GM10248 (cell line): Measurements from ENCODE around the gene GNB1L.

Source experiments
- CTCF ChIA-PET: fragments of 300-600 bp; sonication (Branson Sonifier 250); formaldehyde crosslinking; extraction: SDS; loops from one replicate; lab custom pipeline; 2021; ENCODE audit warnings: antibody characterized with exemption; lab: Yijun Ruan, JAX
- POLR2A ChIA-PET: fragments of 350-650 bp; sonication (Branson Sonifier 250); formaldehyde crosslinking; extraction: SDS; loops from one replicate; lab custom pipeline; 2020; ENCODE audit warnings: antibody characterized with exemption; lab: Yijun Ruan, JAX
- DNase-seq: peaks from one replicate; pipeline ENCODE4 v3.0.0; 2012; ENCODE audit errors: extremely low spot score
- TF ChIP-seq, protein P1 (sequence below): IDR thresholded peaks from 2 replicates; pipeline ENCODE4 v1.5.1; 2012; ENCODE audit warnings: mild to moderate bottlenecking, low read depth; ENCODE audit errors: extremely low read depth, missing control alignments, control extremely low read depth

The GNB1L gene

GRCh38 chr22:19767427-19768341 is 87.0 kb downstream of the GNB1L start:
- DNase-seq = no peak
- ChIA-PET POLR2A (no interaction called here), CTCF (no interaction called here)
- TF ChIP-seq, protein P1, sequence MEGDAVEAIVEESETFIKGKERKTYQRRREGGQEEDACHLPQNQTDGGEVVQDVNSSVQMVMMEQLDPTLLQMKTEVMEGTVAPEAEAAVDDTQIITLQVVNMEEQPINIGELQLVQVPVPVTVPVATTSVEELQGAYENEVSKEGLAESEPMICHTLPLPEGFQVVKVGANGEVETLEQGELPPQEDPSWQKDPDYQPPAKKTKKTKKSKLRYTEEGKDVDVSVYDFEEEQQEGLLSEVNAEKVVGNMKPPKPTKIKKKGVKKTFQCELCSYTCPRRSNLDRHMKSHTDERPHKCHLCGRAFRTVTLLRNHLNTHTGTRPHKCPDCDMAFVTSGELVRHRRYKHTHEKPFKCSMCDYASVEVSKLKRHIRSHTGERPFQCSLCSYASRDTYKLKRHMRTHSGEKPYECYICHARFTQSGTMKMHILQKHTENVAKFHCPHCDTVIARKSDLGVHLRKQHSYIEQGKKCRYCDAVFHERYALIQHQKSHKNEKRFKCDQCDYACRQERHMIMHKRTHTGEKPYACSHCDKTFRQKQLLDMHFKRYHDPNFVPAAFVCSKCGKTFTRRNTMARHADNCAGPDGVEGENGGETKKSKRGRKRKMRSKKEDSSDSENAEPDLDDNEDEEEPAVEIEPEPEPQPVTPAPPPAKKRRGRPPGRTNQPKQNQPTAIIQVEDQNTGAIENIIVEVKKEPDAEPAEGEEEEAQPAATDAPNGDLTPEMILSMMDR = no peak

GRCh38 chr22:19766511-19767426 is 87.9 kb downstream of the GNB1L start:
- DNase-seq = no peak
- CTCF ChIA-PET = no interaction called here
- TF ChIP-seq, protein P1 = no peak
- POLR2A ChIA-PET = no interaction called here

DNA sequence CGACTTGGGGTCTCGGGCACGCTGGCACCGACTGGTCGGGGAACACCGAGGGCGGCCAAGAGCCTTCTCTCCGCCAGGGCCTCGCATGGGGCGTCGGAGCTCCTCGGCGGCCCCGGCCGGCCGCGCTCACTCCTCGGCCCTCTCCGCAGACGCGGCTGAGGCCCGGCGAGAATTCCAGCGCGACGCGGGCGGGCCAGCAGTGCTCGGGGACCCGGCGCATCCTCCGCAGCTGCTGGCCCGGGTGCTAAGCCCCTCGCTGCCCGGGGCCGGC is 88.5 kb downstream of the GNB1L start:
- TF ChIP-seq, protein P1 = no peak
- POLR2A ChIA-PET = no interaction called here
- no peak for DNase-seq
- CTCF ChIA-PET = no interaction called here

DNA sequence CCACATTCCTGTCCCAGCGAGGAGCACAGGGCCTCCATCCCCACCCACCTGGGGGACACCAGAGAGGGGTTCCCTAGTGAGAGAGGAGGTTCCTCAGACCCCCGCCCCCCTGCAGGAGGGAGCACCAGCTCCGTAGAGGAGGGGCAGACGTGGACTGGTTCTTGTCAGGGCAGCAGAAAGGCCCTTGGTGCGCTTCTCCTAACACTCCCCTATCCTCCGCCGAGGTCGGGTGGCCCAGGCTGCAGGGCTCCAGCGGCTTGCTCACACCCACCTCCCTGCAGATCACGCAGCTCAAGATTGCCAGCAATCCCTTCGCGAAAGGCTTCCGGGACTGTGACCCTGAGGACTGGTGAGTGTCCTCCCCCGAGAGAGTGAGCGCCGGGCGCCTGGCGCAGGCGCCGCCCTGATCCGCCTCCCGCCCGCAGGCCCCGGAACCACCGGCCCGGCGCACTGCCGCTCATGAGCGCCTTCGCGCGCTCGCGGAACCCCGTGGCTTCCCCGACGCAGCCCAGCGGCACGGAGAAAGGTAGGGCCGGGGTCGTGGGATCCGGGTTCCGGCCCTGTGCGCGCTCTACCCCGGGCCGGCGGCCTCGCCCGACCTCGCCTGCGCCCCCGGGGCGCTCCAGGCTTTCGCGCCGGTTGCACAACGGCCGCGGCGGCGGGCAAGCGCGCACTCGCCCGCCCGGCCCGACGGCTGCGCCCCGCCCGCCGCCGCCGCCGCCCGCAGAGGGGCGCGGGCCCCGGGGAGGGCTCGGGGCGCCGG is 89.0 kb downstream of the GNB1L start:
- ChIA-PET CTCF (no interaction called here), POLR2A (no interaction called here)
- TF ChIP-seq, protein P1 = no peak
- no peak for DNase-seq

GRCh38 chr22:19764636-19765476 is 89.8 kb downstream of the GNB1L start:
- POLR2A ChIA-PET = no interaction called here

More at GRCh38 chr22:19764636-19765476, 89.8 kb downstream of the GNB1L start:
- TF ChIP-seq, protein P1 = no peak
- no peak for DNase-seq
- CTCF ChIA-PET = interaction anchor here (0.9 to 1.8 kb wide), 6 partner anchors 8 to 85 kb away, joined by 3 to 5 read pairs (median 3); no protein-coding TSS in a partner anchor
